HG03066 (cell line): Measurements from ENCODE around the gene SMC1A.
"Not testable (repeated sequence)": the region's sequence is repeated elsewhere in the genome, so short reads cannot be mapped to it uniquely, and the experiment has no call there.

ENCODE experiments used
- ATAC-seq: cut with Tn5 transposase; IDR thresholded peaks from one replicate; pipeline ENCODE4 v1.9.1; 2021; ENCODE audit warnings: low read depth; ENCODE audit not compliant: unreplicated experiment

SMC1A gene

DNA sequence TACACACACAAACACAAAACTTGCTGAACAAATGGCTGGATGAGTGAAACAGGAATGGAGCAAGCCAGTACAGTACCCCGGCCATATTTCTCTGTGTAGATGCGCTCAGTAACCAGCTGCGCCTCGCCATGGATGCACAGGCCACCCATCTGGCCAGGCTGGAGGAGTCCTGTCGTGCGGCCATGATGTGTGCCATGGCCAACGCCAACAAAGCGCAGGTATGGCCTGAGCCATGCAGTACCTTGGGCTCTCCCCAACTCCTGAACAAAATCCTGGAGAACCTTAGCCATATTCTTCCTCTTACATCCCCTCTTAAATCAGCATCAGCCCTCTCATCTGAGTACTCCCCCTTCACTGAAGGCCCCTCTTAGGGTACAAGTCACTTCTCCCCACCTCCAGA, 7.3 kb upstream of the SMC1A start:
- ATAC-seq: no peak

DNA sequence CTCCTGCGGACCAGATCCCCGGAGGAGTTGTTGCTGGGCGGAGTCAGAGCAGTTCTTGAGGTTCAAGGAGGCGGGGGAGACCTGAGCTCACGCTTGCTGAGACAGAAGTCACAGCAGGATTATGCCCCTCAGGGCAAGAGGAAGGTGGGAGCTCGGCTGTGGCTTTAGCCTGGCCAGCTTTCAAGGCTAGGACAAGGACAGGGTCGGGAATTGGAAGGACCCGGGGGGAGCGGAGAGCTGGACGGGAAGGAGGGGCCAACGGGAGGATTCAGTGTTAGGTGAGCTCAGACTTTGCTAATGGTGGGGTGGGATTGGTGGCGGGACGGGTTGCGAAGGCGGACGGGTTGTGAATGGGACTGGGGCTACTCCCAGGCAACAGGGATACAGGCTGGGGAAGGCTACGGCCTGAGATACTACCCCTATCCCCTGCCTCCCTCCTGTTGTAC, 430 bp upstream of the SMC1A start, which contains the start of gene RIBC1:
RIBC1 (plus strand) TSS at position 13 of the 446 bp plus-strand sequence. CDS start 3,404 bp downstream, outside the sequence.
- no peak for ATAC-seq

GRCh38 chrX:53421772-53422085, 725 bp downstream of the SMC1A start:
- ATAC-seq: peak; percentile 13

GRCh38 chrX:53421125-53421524, 1.3 kb downstream of the SMC1A start:
- ATAC-seq: no peak

DNA sequence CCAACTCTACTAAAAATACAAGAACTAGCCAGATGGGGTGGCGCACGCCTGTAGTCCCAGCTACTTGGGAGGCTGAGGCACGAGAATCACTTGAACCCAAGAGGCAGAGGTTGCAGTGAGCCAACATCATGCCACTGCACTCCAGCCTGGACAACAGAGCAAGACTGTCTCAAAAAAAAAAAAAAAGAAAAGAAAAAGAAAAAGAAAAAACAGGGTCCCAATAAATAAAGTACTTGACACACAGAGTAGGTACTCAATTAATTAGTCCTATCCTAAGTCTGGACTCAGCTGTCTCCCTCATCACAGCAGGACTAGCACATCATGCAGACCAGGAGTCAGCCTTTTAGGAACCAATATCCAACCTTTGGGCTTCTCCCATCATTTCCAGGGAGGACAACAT, 2.1 kb downstream of the SMC1A start:
- ATAC-seq: not testable (repeated sequence)

- no peak for ATAC-seq
Measured at GRCh38 chrX:53412446-53412845, 10.0 kb downstream of the SMC1A start.

- ATAC-seq: no peak
Measured at GRCh38 chrX:53403535-53403934, 18.9 kb downstream of the SMC1A start.

DNA sequence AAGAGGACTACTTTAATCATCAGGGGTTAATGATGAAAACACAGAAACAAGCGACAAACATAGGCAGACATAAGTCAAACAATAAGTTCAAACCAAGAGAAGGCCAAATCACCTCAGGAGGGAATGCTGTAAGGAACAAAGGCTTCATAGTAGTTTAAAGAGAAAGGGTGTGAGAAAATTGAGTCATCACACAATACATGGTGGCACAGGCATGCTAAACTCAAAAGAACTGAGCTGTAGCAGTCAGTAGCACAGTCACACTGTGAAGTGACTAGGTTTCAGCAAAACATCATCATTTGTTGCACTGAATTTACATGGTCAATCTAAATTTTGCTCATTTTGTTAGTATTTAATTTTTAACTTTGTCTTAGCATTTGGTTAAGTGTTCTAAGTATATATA, 24.2 kb downstream of the SMC1A start:
- ATAC-seq: no peak

DNA sequence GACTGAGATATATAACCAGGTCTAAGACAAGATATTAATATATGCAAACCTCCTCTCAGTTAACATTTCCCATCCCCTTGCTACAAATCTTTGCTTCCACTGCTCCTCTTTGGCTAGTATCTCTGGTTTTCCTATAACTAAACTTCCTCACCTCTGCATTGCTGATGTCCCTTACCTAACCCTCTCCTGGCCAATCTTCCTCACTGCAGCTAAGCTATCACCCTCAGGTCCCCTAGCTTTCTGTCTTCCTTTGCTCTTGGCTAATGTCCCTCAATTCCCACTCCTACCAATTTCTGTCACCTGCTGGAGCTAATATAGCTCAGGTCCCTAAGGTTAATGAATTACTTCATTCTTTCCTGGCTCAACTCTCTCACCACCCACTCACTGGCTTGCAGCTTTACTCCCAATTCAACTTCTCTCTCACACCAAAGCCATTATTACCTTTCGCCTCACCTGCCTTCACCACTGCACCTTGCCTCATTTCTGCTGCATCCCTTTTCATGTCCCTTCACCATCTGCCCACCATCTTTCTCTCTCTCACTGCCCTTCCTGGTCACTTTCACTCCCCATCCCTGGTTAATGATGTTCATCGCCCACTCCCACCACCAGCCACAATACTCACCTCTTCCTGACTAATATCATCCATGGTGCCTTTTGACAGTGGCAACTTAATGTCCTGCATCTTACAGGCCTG, 26.7 kb downstream of the SMC1A start:
- no peak for ATAC-seq

- ATAC-seq: no peak
Measured at GRCh38 chrX:53383376-53384076, 38.9 kb downstream of the SMC1A start.

DNA sequence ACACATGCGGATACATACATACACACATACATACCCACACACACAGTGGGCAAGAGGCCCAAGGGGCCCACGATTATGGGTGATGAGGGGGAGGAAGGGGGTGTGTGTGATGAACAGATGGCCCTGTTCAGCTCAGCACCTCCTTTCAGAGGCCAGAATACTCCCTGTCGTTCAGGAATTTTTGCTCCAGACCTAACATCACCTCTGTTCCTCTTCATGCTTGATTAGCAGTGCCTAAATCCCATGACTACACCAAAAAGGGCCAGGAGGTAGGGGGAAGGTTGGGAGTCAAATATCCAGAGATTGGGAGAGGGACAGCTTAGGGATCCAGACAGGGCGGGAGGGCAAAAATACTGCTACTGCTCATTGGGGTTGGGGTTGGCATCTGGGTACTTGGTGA, 42.7 kb downstream of the SMC1A start:
- ATAC-seq: no peak

DNA sequence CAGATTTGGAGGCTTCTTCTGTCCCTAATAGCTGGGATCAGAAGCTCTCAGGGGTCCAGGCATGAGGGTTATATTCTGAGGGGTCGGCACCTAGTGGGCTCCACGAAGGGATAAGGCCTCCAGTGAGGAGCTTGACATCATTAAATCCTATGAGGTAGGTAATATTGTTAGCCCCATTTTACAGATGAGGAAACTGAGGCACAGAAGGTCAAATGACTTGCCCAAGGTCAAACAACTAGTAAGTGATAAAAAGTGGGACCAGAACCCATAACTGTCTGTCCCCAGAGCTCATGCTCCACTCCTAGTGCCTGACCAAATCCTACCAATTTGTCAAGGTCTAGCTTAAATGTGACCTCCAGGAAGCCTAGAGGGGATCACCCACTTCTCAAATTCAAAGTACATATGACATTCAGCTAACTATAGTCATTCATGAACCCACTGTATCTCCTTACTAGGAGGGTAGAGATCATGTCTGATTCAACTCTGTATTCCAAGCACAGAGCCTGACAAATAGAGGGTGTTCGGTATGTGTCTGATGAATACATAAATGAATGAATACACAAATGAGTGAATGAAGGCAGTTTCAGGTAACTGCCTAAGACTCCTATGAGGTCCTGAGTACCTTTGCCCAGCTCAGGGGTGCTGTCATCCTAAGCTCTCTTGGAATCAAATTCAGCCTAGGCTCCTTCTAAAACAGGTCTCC, 43.3 kb downstream of the SMC1A start:
- ATAC-seq: no peak

DNA sequence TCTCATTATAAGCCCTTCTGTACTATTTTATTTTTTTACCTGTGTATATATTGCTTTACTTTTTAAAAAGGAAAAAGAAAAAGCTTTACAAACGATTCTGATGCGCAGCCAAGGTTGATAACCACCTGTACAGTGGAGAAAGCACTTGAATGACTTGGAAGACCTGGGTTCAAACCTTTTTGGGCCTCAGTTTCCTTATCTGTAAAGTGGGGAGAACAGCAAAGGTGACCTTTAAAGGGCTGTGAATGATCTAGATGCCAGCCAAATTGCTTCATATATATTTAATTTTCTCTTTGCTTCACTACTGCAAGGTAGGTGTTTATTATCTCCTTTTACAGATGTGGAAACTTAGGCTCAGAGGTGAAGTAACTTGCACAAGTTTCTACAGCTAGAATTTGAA, 45.0 kb downstream of the SMC1A start:
- ATAC-seq: no peak

GRCh38 chrX:53376888-53377287, 45.6 kb downstream of the SMC1A start:
- ATAC-seq: no peak

DNA sequence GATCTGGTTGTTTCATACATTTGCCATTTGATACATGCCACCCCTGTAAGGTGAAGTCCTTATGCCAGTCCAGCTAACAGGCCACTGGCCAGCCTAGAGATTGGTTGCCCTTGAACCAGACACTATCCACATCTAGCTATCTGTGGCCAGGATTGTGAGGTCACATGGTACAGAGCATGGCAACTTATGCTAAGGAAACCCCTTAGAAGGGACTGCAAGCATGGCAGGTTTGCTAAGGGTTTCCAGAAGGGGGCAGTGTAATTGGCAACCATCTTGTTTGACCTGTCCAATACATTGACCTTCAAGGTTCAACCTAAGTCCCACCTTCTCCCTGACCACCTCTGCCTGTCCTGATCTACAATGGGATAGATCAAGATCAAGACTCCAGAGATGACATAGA, 47.5 kb downstream of the SMC1A start:
- ATAC-seq: no peak

- no peak for ATAC-seq
Measured at GRCh38 chrX:53374222-53374820, 48.1 kb downstream of the SMC1A start.

DNA sequence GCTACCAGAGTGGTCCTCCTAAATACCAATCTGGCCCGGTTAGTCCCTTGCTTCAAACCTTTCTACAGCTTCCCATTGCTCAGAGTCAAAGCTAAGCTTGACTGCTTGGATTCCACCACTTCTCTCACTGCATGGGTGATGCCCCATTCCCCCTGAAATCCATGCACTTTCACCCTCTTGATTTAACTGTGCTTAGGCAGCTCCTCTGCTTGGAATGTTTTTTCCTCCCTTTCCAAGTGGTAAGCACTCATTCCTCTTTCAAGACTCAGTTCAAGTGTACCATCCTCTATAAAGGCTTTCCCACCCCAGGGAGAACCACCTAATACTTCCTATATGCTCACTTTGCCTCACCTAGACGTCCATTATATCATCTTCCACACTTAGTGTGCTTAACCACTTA, 49.1 kb downstream of the SMC1A start:
- ATAC-seq: no peak

GRCh38 chrX:53366454-53366853, 56.0 kb downstream of the SMC1A start:
- not testable (repeated sequence) for ATAC-seq

DNA sequence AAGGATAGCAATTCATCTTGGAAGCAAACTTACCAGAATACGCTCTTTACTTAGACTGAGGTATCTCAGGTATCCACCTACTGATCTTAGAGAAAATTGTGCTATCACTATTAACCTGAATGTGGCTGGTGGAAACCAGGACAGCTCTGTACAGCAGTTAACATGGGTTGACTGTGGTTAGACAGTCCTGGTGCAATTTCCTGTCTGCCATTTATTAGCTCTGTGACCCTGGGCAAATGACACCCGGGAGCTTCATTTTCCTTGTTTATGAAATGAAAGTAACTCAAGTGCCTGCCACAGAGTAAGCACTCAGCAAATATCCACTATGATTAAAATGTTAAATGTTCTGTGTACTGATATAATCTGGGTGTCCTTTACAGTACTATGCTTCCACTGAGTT, 60.0 kb downstream of the SMC1A start:
- ATAC-seq: no peak

GRCh38 chrX:53357799-53358530, 64.5 kb downstream of the SMC1A start:
- no peak for ATAC-seq

- no peak for ATAC-seq
Measured at GRCh38 chrX:53356186-53356585, 66.3 kb downstream of the SMC1A start.
